Esophagus squamous epithelium (tissue), 5 donors: ENCODE measurements around the gene PTK7. TPM values are rescaled to one million over a fixed set of nuclear protein-coding genes. Genes with fewer than 3 reads are reported as not detected.

ENCODE experiments used
- DNase-seq: peaks from one replicate; lab custom pipeline; 2025; lab: John Stamatoyannopoulos, UW
- H3K27ac ChIP-seq, 4 donors: fragments of 200-600 bp; sonication (generic); one replicate each; pipeline ENCODE4 v1.5.1; 2016 to 2019; ENCODE audit warnings: mild to moderate bottlenecking in 1 of 4
- H3K27me3 ChIP-seq, 4 donors: fragments of 200-600 bp; sonication (generic); 1 replicate in 3 of 4; 2 replicates in 1 of 4; pipeline versions ENCODE4 v1.5.1 to v1.6.0; 2017 to 2021; ENCODE audit warnings: antibody characterized with exemption in 1 of 4
- H3K36me3 ChIP-seq, 3 donors: fragments of 200-600 bp; sonication (generic); one replicate each; pipeline ENCODE4 v1.5.1; 2016 to 2019
- H3K4me1 ChIP-seq, 3 donors: fragments of 200-600 bp; sonication (generic); one replicate each; pipeline ENCODE4 v1.5.1; 2017 to 2019
- H3K4me3 ChIP-seq, 4 donors: fragments of 200-600 bp; sonication (generic); 1 replicate in 3 of 4; 2 replicates in 1 of 4; pipeline ENCODE4 v1.5.1; 2016 to 2019; ENCODE audit warnings: mild to moderate bottlenecking in 2 of 4, moderate library complexity in 1 of 4
- H3K9me3 ChIP-seq, 3 donors: fragments of 200-600 bp; sonication (generic); one replicate each; pipeline ENCODE4 v1.5.1; 2016 to 2019
- POLR2A ChIP-seq, 4 donors: fragments of 450-650 bp; IDR thresholded peaks; one replicate each; pipeline ENCODE4 v1.6.1; 2017; ENCODE audit warnings: antibody characterized with exemption in 4 of 4, mild to moderate bottlenecking in 4 of 4, moderate library complexity in 3 of 4
- WGBS, 2 donors: methylation state at CpG; one replicate each; pipeline ENCODE4 v1.1.5; 2018; 5-methylcytosine and 5-hydroxymethylcytosine counted together
- intact Hi-C: fragments of 100-400 bp; cut with DNase I; formaldehyde crosslinking; loops from one replicate; pipeline ENCODE4 v1.15.0; 2022
- total RNA-seq, 4 donors: library from RNA; depleted of rRNA; stranded (reverse); fragments of >200 nt; gene quantifications; one replicate each; pipeline ENCODE4 v1.1.0, GENCODE V29; 2016
- TF ChIP-seq, protein P1 (sequence below), 6 experiments: fragments of 450-650 bp in 4 of 6; fragments of 200-600 bp in 2 of 6; sonication (generic) in 2 of 6; IDR thresholded peaks; one replicate each; pipeline ENCODE4 v1.5.1; 2016 to 2019; ENCODE audit warnings: antibody characterized with exemption in 6 of 6, mild to moderate bottlenecking in 4 of 6, moderate library complexity in 4 of 6
- donor health status: DM: yes; HTN: yes; CAD: no.

Gene PTK7
- total RNA-seq, 4 donors from 2014 or later: 30.6 to 44.1 (median 36.7) TPM

DNA sequence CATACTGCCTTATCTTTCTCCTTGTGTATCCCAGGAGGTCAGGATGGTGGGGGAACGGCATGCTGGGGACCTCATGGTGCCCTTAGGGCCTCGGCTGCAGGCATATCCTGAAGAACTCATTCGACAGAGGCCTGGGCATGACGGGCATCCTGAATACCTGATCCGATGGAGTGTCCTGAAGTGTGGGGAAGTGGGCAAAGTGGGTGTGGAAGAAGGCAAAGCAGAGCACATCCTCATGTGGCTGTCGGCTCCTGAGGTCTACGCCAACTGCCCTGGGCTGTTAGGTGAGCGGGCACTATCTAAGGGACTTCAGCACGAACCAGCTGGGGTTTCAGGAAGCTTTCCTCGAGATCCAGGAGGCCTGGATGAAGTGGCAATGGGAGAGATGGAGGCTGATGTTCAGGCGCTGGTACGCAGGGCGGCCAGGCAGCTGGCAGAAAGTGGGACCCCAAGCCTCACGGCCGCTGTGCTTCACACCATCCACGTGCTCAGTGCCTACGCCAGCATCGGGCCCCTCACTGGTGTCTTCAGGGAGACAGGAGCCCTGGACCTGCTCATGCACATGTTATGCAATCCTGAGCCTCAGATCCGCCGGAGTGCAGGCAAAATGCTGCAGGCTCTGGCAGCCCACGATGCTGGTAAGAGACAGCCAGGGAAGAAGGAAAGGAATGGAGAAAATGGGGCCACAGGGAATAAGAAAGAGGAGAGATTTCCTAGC is 108.3 kb downstream of the PTK7 start:
- no peaks in the 10 kb centered on the region for H3K27me3 ChIP-seq
- peaks cover 2 to 67% (median 14%) of the 10 kb centered on the region in 3 donors for H3K36me3 ChIP-seq
- DNase-seq: no peak
- intact Hi-C loops: no loop called here
- 62 to 82% methylated on average over 10 to 18 of the region's 21 CpGs for WGBS, 2 donors
- no peak overlapping the region for H3K4me3 ChIP-seq
- TF ChIP-seq, protein P1, sequence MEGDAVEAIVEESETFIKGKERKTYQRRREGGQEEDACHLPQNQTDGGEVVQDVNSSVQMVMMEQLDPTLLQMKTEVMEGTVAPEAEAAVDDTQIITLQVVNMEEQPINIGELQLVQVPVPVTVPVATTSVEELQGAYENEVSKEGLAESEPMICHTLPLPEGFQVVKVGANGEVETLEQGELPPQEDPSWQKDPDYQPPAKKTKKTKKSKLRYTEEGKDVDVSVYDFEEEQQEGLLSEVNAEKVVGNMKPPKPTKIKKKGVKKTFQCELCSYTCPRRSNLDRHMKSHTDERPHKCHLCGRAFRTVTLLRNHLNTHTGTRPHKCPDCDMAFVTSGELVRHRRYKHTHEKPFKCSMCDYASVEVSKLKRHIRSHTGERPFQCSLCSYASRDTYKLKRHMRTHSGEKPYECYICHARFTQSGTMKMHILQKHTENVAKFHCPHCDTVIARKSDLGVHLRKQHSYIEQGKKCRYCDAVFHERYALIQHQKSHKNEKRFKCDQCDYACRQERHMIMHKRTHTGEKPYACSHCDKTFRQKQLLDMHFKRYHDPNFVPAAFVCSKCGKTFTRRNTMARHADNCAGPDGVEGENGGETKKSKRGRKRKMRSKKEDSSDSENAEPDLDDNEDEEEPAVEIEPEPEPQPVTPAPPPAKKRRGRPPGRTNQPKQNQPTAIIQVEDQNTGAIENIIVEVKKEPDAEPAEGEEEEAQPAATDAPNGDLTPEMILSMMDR (IDR thresholded peaks at IDR 0.05): no peak
- TF ChIP-seq POLR2A (IDR thresholded peaks at IDR 0.05): no peak
- H3K9me3 ChIP-seq: no peaks in the 10 kb centered on the region
- H3K27ac ChIP-seq: no peak overlapping the region
- H3K4me1 ChIP-seq: peaks cover 7 to 71% (median 37%) of the 10 kb centered on the region in 3 donors

DNA sequence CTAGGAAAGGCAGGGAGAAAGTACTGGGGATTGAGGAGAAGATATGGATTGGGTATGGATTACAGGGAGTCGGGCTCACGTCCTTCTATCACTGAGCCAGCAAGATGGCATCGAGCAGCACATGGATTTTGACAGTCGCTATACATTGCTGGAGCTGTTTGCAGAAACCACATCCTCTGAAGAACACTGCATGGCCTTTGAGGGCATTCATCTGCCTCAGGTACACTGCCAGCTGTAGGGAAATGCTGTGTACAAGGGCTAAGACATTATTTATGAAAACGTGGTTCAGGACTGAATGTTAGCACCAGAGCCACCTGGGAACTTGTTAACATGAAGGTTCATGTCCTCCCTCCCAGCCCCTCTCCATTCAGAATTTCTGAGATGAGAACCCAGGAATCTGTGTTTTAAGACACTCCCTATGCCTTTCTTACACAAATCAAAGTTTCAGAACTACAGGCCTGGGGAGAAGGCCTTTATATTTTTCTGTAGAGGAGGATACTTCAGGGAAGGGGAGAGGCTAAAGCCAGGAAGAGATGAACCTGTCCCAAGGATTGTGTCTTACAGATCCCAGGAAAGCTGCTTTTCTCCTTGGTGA is 109.4 kb downstream of the PTK7 start:
- DNase-seq: no peak
- no peak for TF ChIP-seq POLR2A (IDR thresholded peaks at IDR 0.05)
- TF ChIP-seq, protein P1 (IDR thresholded peaks at IDR 0.05): no peak
- WGBS, 2 donors: 68 to 70% methylated on average over 5 of the region's 5 CpGs
- Histone ChIP-seq H3K4me1 (peaks cover 7 to 71% (median 37%) of the 10 kb centered on the region in 3 donors), H3K27me3 (no peaks in the 10 kb centered on the region), H3K4me3 (no peak overlapping the region), H3K36me3 (peaks cover 0 to 67% (median 12%) of the 10 kb centered on the region in 3 donors), H3K9me3 (no peaks in the 10 kb centered on the region), H3K27ac (no peak overlapping the region)
- intact Hi-C loops: no loop called here

DNA sequence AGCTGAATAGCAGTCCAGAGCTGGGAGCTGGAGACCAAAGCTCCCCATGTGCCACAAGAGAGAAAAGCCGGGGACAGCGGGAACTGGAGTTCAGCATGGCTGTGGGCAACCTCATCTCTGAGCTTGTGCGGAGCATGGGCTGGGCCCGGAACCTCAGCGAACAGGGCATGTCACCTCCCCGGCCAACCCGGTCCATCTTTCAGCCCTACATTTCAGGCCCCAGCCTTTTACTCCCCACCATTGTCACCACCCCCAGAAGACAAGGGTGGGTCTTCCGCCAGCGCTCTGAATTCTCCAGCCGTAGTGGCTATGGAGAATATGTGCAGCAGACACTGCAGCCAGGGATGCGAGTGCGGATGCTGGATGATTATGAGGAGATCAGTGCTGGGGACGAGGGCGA is 109.9 kb downstream of the PTK7 start:
- 93 to 96% methylated on average over 10 to 13 of the region's 14 CpGs for WGBS, 2 donors
- Histone ChIP-seq H3K9me3 (no peaks in the 10 kb centered on the region), H3K36me3 (peaks cover 0 to 65% (median 12%) of the 10 kb centered on the region in 3 donors), H3K4me3 (no peak overlapping the region), H3K27me3 (no peaks in the 10 kb centered on the region), H3K27ac (peak overlapping the region in 3 of 4 donors; percentile 64 to 79 (median 71)), H3K4me1 (peaks cover 7 to 70% (median 37%) of the 10 kb centered on the region in 3 donors)
- no peak for DNase-seq
- no peak for TF ChIP-seq POLR2A (IDR thresholded peaks at IDR 0.05)
- TF ChIP-seq, protein P1 (IDR thresholded peaks at IDR 0.05): no peak
- intact Hi-C loops: no loop called here

DNA sequence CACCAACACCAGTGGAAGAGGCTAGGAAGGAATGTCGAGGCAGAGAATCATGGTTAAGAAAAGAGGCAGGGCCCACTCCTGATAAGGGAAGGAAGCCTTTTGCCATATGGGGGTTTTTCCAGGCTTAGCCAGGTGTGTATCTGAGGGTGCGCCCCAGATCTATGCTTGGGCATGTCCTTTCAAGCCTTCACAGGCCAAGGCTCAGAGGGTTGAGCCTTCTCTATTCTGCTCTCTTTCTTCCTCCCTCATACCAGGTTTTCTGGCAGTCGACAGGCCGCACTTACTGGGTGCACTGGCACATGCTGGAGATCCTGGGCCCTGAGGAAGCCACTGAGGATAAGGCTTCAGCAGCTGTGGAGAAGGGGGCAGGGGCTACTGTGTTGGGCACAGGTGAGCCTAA is 110.6 kb downstream of the PTK7 start:
- peaks cover 7 to 64% (median 32%) of the 10 kb centered on the region in 3 donors for H3K4me1 ChIP-seq
- H3K4me3 ChIP-seq: no peak overlapping the region
- H3K9me3 ChIP-seq: no peaks in the 10 kb centered on the region
- WGBS, 2 donors: 42 to 62% methylated on average over 1 to 4 of the region's 4 CpGs
- no peak for DNase-seq
- peak overlapping the region; percentile 57 to 79 (median 68) for H3K27ac ChIP-seq
- intact Hi-C loops: no loop called here
- TF ChIP-seq, protein P1 (IDR thresholded peaks at IDR 0.05): no peak
- TF ChIP-seq POLR2A (IDR thresholded peaks at IDR 0.05): no peak
- peaks cover 0 to 69% (median 12%) of the 10 kb centered on the region in 3 donors for H3K36me3 ChIP-seq
- H3K27me3 ChIP-seq: no peaks in the 10 kb centered on the region

DNA sequence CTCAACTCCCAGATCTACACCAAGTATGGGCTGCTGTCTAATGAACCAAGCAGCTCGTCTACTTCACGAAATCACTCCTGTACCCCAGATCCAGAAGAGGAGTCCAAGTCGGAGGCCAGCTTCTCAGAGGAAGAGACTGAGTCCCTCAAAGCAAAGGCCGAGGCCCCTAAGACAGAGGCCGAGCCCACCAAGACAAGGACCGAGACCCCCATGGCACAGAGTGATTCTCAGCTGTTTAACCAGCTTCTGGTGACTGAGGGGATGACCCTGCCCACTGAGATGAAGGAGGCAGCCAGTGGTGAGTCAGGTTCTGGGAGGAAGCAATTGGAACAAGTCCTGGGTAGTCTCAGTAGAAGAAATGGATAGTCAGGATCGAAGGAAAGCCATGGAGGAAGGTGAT is 111.7 kb downstream of the PTK7 start:
- peak overlapping the region in 1 of 4 donors; percentile 79 for H3K27ac ChIP-seq
- DNase-seq: no peak
- H3K36me3 ChIP-seq: peaks cover under 1 to 80% (median 12%) of the 10 kb centered on the region in 3 donors
- H3K27me3 ChIP-seq: no peaks in the 10 kb centered on the region
- no peak overlapping the region for H3K4me3 ChIP-seq
- H3K9me3 ChIP-seq: no peaks in the 10 kb centered on the region
- H3K4me1 ChIP-seq: peaks cover 7 to 56% (median 29%) of the 10 kb centered on the region in 3 donors
- intact Hi-C loops: no loop called here
- 63 to 93% methylated on average over 1 to 3 of the region's 7 CpGs for WGBS, 2 donors
- TF ChIP-seq, protein P1 (IDR thresholded peaks at IDR 0.05): no peak
- no peak for TF ChIP-seq POLR2A (IDR thresholded peaks at IDR 0.05)
